ENCODE measurements around the gene APBA3.
A peak's percentile ranks its signal among the peaks of the same experiment; 100 is the strongest.

APBA3 gene

DNA sequence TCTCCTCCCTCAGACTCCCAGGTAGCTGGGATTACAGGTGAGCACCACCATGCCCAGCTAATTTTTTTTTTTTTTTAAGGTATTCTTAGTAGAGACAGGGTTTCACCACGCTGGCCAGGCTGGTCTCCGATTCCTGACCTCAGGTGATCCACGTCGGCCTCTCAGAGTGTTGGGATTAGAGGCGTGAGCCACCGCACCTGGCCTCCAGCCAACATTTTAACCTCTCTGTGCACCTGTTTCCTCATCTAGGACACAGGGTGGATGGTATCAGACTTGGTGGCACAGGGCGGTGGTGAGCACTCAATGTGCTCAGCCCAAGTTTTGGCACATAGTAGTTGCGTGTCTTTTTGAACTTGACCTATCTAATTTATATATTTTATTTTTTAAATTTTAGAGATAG, 12.5 kb downstream of the APBA3 start:
- no peak for DNase-seq (ENCODE audit: low read depth)

DNA sequence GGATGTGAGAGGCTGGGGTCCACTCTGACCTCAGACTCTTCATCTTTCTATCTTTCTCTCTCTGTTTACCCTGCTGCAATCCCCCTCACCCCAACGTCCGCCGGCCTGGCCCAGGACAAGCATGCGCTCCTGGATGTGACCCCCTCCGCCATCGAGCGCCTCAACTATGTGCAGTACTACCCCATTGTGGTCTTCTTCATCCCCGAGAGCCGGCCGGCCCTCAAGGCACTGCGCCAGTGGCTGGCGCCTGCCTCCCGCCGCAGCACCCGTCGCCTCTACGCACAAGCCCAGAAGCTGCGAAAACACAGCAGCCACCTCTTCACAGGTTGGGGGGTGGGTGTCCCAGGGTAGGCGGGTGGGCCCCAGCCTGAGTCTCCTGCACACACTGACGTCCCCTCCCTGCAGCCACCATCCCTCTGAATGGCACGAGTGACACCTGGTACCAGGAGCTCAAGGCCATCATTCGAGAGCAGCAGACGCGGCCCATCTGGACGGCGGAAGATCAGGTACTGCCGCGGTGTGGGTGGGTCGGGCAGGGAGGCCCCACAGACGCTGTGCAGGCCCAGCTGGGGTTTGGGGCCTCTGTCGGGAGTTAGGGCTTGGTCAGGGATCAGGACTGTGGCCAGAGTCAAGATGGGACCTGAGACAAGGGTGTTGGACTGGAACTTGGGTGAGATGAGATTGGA, 15.0 kb downstream of the APBA3 start:
- no peak for DNase-seq (ENCODE audit: low read depth)

DNA sequence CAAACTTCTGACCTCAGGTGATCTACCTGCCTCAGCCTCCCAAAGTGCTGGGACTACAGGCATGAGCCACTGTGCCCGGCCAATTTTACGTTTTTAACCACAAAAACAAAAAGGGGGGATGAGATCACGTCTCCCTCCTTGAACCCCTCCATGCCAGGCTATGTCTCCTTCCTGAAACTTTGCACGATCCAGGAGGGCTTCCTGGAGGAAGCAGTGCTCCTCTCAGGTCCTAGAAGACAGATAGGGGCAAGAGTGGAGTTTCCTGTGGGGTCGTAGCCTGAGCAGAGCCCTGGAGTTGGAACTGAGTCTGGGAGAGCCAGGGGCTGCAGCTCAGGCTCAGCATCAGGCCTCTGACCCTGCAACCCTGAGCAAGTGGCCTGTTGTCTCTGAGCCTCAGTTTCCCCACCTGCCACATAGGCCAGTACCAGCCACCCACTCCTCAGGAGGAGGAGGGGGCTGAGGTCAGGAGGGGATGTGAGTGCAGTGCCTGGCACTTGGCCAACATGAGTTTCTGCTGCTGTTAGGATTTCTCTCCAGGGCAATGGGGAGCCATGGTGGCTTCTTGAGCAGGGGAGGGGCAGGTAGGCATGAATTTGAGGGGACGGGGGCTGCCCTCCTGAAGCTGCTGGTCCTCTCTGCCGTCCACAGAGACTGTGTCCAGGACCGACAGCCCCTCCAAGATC, 16.0 kb downstream of the APBA3 start:
- no peak for DNase-seq (ENCODE audit: low read depth)

DNA sequence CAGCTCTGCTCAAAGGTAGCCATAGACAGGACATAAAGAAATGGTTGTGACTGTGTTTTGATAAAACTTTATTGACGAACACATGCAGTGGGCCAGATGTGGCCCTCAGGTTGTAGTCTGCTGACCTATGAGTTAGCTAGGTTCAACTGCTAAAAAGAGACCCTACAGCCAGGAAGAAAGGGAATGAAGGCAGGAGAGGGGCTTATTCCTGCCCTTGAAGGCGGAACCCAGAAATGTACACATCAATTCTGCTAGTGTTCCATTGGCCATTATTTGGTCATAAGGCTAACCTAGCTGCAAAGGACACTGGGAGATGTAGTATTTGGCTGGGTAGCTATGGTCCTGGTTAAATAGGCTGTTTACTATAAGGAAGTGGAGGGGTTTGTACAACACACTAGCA, 18.0 kb downstream of the APBA3 start:
- no peak for DNase-seq (ENCODE audit: low read depth)

DNA sequence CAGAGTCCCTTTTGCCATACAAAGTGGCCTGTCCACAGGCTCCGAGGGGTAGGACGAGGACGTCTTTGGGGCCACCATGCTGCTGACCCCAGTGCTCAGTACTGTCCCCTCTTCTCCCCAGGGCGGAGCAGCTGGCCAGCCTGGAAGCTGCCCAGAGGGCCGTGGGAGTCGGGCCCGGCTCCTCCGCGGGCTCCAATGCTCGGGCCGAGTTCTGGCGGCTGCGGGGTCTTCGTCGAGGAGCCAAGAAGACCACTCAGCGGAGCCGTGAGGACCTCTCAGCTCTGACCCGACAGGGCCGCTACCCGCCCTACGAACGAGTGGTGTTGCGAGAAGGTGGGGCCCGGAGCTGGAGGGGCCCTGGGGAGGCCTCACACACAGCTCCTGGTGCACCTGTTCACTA, 21.1 kb downstream of the APBA3 start:
- no peak for DNase-seq (ENCODE audit: low read depth)

DNA sequence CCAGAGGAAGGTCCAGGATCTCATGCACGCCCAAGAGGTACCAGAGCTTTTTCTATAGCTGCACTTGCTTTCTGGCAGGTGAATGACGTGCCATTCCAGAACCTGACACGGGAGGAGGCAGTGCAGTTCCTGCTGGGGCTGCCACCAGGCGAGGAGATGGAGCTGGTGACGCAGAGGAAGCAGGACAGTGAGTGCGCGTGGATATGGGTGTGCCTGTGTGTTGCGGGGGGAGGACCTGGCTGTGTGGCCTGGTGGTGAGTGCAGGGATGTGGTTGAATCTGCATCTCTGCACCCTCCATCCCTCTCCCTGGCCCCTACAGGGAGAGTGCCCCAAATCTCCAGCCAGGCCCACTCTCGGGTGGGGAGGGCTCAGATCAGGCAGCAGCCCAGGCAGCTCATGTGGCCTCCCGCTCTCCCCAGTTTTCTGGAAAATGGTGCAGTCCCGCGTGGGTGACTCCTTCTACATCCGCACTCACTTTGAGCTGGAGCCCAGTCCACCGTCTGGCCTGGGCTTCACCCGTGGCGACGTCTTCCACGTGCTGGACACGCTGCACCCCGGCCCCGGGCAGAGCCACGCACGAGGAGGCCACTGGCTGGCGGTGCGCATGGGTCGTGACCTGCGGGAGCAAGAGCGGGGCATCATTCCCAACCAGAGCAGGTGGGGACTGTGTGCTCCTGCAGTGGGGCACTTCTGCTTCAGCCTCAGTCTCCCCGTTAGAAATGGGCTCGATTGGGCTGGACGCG, 22.8 kb downstream of the APBA3 start:
- DNase-seq (ENCODE audit: low read depth), result no peak

DNA sequence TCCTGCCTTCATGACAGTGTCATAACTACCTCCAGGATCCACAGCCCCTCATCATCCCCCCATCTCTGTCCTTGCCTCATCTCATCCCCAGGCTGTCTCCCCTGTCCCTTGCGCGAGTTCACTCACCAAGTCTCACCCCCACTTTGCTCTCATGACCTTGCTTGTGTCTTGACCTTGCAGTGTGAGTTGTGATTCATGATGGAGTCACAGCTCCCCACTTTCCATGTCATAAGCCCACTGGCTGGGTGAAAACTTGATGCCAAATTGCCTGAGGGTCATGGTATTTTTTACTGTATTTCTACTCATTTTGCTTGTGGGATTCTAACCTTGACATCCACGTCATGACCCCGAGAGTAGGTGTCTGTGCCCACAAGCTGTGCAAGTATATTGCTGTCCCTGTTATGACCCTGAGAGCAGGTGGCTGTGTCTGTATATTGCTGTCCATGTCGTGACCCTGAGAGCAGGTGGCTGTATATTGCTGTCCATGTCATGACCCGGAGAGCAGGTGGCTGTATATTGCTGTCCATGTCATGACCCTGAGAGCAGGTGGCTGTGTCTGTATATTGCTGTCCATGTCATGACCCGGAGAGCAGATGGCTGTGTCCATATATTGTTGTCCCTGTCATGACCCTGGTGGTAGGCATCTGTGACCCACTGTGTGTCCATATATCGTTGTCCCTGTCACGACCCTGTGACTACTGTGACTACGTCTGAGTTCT, 23.8 kb downstream of the APBA3 start:
- no peak for DNase-seq (ENCODE audit: low read depth)

DNA sequence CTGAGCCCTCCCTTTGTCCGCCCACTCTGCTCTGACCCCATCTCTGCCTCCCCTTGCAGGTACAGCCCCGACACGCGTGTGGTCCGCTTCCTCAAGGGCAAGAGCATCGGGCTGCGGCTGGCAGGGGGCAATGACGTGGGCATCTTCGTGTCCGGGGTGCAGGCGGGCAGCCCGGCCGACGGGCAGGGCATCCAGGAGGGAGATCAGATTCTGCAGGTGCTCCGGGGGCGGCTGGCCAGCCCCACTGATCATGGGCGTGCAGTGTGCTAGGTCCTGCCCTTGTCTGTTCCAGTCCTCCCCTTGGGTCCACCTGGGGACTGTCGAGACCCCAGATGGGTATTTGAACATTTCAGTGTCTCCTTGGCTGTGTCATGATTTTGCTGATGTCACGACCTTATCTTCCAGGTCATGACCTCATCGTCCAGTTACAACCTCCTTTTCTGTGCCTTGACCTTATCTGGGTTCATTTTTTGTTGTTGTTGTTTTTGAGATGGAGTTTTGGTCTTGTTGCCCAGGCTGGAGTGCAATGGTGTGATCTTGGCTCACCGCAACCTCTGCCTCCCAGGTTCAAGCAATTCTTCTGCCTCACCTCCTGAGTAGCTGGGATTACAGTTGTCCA, 25.3 kb downstream of the APBA3 start:
- DNase-seq (ENCODE audit: low read depth), result no peak

DNA sequence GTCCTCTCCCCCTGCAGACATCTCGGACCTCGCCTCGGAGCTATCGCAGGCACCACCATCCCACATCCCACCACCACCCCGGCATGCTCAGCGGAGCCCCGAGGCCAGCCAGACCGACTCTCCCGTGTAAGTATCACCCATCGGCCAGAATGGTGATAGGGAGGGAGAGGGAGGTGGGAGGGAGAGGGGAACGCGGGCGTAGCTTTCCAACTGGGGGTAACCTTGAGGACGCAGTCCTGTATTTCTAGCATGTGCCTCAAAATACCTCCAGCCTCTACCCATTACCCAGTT, 27.2 kb downstream of the APBA3 start:
- no peak for DNase-seq (ENCODE audit: low read depth)

DNA sequence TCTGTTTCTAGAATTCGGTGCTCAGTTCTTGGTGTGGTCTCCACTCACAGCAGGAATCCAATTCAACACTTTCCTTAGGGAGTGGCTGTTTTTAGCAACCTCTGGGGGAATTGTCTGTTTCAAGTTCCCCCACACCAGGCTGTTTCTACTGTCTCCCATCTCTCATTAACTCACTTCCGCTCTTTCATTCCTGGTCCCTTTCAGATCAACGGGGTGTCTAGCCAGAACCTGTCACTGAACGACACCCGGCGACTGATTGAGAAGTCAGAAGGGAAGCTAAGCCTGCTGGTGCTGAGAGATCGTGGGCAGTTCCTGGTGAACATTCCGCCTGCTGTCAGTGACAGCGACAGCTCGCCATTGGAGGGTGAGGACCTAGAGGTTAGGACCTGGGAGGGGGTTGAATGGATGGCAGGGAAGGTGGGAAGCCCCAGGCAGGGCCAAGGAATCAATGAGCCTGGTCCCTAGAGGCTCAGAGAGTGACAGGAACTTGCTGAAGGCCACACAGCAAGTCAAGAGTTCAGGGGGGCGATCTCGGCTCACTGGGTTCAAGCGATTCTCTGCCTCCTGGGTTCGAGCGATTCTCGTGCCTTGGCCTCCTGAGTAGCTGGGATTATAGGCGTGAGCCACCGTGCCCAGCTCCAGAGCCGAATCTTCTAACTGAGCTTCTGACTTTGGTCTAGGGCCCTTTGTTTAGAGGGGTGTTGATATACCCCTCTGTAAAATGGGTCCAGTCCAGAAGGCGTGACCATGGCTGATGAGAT, 27.8 kb downstream of the APBA3 start:
- no peak for DNase-seq (ENCODE audit: low read depth)

DNA sequence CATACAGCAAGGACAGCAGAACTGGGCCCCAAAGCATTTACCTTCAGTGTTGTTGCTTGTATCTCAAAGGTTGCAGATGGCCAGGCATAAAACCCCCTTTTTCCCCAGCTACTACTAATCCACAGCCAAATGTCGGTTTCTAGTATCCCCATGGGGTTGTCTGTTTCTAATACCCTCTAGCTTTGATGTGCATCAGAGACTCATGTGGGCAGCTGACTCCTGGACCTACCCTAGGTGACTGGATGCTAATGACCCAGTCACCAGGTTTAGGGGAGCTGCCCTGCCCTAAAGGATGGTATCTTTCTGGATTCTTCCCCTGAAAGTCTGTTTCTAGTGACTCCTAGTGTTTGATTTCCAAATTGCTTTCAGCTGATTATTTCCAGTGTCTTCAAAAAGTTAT, 29.4 kb downstream of the APBA3 start:
- DNase-seq (ENCODE audit: low read depth), result no peak

DNA sequence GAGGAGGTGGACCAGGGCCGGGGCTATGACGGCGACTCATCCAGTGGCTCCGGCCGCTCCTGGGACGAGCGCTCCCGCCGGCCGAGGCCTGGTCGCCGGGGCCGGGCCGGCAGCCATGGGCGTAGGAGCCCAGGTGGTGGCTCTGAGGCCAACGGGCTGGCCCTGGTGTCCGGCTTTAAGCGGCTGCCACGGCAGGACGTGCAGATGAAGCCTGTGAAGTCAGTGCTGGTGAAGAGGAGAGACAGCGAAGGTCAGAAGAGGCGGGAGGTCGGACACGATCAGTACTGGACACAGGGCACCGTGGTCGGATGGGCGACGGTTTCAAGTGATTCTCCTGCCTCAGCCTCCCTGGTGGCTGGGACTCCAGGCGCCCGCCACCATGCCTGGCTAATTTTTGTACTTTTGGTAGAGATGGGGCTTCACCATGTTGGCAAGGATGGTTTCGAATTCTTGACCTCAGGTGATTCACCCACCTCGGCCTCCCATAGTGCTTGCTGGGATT, 31.0 kb downstream of the APBA3 start:
- DNase-seq (ENCODE audit: low read depth), result no peak

DNA sequence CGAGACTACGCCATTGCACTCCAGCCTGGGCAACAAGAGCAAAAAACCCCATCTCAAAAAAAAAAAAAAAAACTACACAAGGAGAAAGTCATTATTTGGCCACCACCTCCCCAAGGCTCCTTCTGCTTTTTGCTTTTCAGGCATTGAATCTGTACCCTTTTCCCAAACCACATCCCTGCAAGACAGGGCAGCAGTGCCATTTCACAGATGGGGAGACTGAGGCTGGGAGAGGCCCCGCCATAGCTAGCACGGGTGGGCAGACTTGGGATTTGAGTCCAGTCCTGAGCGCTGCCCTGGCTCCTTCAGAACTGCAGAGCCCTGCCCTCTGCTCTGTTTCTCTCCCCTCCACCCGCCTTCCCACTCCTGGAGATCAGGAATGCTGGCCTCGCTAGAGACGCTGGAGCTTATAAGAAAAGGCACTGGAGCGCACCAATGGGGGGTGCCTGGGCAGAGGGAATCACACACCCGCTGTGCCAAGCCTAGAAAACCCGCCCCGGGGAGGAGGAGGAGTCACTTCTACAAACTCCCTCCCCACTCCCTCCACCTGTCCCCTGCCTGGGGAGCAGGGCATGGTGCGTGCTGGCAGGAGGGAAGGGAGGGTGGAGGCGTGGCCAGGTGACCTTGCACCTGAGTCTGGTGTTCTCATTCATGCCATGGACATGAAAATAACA, 35.7 kb downstream of the APBA3 start:
- DNase-seq (ENCODE audit: low read depth), result no peak

DNA sequence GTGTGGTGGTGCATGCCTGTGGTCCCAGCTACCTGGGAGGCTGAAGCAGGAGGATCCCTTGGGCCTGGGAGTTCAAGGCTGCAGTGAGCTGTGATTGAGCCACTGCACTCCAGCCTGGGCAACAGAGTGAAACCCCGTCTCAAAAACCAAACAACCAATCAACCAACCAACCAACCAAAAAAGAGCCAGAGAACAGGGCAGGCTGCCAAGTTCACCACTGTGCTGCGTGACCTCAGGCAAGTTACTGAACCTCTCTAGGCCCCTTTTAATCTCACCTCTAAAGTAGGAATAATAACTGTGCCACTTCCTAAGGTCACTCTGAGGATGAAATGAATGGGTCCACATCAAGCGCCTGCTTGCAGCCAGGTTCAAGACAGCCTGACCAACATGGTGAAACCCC, 36.4 kb downstream of the APBA3 start:
- DNase-seq (ENCODE audit: low read depth), result no peak

DNA sequence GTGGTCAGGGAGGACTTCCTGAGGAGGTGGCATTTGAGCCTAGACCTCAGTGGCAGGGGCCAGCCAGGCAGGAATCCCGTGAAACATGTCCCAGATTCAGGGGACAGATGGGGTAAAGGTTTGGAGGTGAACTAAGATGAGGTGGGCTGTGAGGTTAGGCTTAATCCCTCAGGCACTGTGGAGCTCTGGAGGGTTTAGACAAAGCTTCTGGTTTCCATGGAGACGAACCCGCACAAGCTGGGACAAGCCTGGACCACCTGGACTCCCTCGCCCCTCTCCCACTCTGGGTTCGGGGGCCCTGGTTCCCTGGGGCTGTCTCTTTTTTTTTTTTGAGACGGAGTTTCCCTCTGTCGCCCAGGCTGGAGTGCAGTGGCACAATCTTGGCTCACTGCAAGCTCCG, 37.6 kb downstream of the APBA3 start:
- DNase-seq (ENCODE audit: low read depth), result no peak

DNA sequence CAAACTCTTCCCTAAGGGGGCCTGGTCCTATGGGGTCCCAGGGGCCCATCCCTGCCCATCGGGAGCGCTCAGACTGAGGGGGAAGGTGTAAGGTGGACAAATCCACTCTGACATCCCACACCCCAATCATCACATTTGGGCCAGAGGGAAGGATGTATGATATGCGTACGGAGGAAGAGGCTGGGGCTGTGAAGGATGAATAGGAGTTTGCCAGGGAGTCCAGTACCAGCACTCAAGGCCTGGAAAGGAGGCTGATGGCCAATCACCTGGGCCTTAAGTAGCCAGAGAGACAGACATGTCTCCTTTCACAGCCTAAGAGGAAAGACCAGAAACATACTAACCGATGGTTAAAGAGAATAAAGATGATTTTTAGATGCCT, 38.4 kb downstream of the APBA3 start:
- DNase-seq (ENCODE audit: low read depth), result no peak

DNA sequence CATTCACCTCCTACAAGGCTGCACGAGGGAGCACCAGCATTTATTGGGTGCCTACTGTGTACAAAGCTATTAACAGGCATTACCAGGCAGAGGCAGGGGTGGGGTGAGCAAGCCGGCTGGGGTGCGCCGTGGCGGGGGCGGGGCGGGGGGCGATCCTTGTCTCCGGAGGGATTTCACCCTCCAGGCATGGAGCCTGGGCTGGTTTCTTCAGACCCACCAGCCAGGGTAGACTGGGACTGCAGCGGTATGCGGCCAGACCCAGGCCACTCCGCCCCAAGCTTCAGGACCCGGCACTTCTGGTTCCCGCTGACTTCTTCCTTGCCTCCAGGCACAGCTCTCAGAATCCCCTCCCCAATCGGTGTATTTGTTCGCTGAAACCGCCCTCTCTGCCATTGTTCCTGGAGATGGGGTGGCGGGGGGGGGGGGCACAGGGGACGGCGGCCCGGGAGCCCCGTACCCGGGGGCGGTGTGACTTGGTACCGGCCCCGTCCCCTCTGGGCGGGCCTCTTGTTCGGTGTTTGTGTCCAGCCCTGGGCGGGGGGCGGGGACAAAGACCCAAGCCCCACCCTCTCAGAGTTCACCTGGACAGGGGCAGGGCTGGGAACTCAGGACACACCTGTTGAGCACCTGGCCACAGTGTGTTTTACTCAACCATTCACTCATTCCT, 38.9 kb downstream of the APBA3 start:
- DNase-seq (ENCODE audit: low read depth), result no peak

DNA sequence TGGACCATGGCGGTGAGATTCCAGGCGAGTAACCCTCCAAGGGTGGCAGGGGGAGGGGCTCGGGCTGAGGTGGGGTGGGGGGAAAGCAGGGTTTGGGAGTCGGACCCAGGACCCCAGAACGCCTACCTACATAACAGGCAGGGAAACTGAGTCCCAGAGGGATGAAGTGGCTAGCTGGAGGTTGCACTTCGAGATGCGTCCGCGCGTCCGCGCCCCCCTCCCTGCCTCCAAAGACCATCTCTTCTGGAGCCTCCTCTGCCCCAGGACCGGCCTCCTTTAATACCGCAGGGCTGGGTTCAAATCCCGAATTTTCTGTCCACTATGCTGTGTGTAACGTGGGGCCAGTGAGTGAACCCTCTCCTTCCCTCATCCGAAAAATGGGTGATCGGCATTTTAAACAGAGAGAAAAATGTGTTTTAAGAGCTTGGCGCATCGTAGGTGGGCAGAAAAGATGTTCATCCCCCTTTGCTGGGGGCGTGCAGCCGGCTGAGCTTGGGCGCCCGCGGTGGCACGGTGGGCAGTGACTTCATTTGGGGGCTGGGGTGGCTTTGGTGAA, 39.5 kb downstream of the APBA3 start:
- DNase-seq (ENCODE audit: low read depth), result no peak

DNA sequence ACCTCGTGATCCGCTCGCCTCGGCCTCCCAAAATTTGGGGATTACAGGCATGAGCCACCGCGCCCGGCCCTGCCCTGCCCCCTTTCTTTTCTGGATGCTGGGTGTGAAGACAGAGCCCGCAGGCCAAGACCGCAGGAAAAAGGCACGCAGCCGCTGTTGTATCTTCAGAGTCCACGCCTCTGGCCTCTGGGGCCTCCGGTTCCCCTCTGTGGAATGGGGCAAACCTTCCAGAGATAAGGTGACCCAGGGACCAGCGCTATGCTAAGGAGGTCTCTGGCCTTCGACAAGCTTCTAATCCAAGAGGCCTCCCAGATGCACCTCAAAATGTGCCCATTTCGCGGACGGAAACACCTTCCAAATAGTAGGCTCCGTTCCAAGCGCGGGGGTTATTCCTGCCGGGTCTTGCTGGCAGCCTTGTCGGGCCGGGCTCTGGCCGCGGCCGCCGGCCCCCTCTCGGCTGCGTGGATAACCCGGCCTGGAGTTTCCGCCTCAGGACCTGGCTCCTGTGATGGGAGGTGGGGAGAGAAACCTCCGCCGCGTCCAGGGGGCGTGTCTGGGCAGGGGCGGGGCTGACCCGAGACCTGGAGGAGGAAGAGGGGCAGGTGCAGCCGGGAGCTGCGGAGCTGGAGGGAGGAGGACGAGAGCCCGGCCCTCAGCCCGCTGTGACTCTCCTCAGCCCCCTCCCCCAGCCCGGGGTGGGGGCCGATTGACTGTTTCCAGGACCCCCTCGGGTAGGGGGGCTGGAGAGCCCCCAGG, 40.2 kb downstream of the APBA3 start:
- DNase-seq (ENCODE audit: low read depth), result peak; percentile 36

All from non-pigmented ciliary epithelial cell (primary cell).